HG03095 (cell line): ENCODE results near the gene COASY.
A peak's percentile ranks its signal among the peaks of the same experiment; 100 is the strongest.
"Not testable (repeated sequence)": the region's sequence is repeated elsewhere in the genome, so short reads cannot be mapped to it uniquely, and the experiment has no call there.

ENCODE experiments used
- ATAC-seq: cut with Tn5 transposase; IDR thresholded peaks from one replicate; pipeline ENCODE4 v1.9.1; 2021; ENCODE audit warnings: moderate library complexity; ENCODE audit not compliant: unreplicated experiment

COASY gene

DNA sequence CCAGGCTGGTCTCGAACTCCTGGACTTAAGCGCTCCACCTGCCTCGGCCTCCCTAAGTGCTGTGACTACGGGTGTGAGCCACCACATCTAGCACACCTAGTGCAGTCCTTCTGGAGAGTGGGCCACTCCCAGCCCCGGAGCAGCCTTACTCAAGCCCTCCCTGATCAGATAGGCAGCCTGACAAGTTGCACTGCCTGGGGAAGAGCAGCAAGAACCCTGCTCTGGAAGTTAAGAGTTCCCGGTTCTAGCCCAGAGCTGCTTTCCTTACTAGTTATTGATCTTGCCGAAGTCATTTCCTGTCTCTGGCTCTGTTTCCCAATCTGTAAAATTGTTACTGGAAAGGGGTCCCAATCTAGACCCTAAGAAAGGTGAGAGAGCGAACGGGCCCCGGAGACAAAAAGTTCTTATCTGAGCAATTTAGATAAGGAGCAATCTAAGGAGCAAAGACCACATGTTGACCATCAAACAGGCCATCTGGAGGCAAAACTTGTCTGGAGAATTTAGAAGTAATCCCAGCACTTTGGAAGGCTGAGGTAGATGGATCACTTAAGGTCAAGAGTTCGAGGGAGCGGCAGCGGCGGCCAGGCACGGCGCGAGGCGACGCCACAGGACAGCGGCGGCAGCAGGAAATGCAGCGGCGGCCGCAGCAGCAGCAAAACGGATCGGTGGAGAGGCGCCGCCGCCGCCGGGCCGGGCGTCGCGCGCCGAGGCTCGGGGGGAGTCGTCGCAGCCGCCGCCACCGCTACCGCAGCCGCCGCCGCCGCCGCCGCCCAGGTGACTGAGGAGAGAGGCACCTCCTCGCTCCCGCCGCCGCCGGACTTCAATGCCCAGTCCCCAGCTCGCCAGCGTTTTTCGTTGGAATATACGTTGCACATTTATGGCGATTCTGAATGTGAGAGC lies 30.2 kb upstream of the COASY start:
- no peak for ATAC-seq

DNA sequence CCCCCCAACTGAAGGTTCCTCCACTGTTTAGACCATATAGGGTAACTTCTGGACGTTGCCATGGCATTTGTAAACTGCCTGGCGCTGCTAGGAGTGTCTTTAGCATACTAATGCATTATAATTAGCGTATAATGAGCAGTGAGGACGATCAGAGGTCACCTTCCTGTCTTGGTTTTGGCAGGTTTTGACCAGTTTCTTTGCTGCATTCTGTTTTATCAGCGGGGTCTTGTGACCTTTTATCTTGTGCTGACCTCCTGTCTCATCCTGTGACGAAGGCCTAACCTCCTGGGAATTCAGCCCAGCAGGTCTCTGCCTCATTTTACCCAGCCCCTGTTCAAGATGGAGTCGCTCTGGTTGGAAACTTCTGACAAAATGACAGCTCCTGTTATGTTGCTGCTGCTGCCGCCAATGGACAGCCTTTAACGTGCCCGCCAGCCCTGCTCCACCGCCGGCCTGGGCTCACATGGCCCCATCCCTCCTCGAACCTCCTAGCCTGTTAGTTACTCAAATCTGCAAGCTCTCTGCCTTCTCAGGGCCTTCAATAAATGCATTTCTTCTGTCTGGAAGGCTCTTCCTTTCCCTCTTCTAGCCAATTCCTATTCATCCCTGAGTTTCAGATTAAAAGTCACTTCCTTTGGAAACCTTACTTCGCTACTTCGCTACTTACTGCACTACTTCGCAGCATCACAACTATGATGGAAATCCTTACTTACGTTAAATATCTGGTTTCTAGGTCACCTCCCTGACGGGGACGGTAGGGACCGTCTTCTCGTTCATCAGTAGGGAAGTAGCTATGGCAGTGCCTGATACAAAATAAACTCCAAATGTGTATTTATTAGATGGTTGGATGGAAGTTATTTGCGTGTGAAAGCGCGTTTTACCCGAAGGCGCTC lies 26.5 kb upstream of the COASY start:
- no peak for ATAC-seq

DNA sequence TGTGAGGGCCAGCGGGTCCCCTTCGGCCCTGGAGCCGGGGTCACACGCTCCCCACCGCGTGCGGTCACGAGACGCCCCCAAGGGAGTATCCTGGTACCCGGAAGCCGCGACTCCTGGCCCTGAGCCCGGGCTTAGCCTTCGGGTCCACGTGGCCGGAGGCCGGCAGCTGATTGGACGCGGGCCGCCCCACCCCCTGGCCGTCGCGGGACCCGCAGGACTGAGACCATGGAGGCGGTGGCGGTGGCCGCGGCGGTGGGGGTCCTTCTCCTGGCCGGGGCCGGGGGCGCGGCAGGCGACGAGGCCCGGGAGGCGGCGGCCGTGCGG lies 25.9 kb upstream of the COASY start, which contains the start of gene NAGLU:
Gene NAGLU, plus strand, starts transcription at position 194 of the 324 bp plus-strand sequence. Its CDS starts 32 bp downstream, at position 226.
- peak; percentile 68 for ATAC-seq

DNA sequence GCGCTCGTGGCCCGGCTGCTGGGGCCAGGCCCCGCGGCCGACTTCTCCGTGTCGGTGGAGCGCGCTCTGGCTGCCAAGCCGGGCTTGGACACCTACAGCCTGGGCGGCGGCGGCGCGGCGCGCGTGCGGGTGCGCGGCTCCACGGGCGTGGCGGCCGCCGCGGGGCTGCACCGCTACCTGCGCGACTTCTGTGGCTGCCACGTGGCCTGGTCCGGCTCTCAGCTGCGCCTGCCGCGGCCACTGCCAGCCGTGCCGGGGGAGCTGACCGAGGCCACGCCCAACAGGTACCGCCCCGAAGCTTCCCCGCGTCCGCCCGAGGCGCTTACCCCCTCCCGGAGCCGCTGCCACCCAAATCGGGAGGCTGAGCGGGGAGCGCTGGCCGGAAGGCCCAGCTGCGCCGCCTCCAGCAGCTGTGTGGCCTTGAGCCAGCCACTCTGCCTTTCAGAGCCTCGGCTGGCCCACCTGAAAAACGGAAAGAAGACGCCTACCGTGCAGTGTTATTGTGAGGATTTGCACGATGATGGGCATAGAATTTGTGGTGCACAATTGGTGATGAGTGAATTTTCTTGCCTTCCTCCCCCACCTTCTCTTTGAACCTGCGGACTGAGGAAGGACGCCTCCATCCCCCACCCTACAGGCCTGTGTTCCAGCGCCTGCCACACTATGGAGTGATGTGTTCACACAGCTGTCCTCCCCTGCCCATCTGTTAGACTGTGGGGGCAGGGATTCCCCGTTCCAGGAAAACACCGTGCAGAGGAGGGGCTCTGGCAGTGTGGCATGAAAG lies 25.4 kb upstream of the COASY start:
- ATAC-seq = peak; percentile 50

DNA sequence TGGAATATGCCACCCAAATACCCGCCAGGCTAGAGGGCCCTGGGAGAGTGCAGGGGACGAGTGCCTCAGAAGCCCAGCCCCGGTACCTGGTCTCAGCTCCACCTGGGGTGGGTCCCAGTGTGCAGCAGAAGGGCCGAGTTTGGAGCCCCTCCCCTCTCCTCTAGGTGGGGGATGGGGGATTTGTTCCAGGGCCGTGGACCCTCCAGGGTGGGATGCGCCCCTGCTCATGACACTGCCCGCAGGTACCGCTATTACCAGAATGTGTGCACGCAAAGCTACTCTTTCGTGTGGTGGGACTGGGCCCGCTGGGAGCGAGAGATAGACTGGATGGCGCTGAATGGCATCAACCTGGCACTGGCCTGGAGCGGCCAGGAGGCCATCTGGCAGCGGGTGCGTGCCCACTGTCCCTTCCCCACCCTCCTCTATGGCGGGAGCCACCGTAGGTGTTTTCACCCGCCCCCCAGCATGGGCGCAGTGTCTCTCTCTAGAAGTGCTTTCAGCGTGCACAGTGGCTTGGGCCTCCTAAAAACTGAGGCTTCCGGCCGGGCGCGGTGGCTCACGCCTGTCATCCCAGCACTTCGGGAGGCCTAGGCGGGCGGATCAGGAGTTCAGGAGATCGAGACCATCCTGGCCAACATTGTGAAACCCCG lies 24.7 kb upstream of the COASY start:
- ATAC-seq = no peak

DNA sequence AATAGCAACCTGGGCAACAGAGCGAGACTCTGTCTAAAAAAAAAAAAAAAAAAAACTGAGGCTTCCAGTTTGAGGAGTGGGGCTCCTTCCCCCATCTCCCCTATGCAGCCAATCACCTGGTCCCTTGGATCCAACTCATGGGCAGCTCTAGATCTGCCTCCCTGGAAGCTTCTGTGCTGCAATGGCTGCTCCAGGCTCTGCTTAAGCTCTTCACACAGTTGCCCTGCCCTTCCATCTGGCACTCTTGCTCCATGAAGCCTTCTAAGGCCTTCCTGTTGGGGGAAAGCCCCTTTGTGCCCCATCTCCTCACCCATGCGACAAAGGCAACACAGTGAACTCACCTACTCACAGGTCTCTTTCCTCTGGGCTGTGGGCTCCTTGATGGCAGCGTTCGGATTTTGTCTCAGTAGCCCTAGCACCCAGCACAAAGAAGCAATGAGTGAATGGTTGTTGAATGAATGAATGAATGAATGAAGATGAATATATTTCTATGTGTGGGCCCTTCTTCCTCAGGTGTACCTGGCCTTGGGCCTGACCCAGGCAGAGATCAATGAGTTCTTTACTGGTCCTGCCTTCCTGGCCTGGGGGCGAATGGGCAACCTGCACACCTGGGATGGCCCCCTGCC lies 24.0 kb upstream of the COASY start:
- ATAC-seq = no peak

DNA sequence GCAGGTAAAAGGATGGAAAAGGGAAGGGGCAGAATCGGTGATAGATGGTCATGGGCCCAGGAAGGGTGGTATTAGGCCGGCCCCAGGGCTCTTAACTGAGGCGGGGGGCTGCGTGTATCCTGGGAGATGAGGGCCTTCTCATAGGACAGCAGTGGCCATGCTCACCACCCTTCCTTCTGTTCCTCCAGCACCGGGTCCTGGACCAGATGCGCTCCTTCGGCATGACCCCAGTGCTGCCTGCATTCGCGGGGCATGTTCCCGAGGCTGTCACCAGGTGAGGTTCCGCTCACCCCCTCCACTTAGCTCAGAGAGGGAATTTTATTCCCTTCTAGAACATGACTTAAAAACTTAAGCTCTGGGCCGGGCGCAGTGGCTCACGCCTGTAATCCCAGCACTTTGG lies 23.5 kb upstream of the COASY start:
- no peak for ATAC-seq

DNA sequence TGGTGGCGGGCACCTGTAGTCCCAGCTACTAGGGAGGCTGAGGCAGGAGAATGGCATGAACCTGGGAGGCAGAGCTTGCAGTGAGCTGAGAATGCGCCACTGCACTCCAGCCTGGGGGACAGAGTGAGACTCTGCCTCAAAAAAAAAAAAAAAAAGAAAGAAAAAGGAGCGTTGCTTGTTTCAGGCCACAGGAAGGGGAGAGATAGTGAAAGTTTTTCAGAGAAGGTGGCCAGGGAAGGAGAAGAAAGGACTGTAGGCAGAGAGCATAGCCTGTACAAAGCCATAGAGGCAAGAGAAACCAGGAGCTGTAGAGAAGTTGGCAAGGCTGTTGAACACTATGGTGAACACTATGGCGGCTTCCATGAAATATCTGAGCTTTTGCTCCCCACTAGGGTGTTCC lies 21.4 kb upstream of the COASY start:
- not testable (repeated sequence) for ATAC-seq

DNA sequence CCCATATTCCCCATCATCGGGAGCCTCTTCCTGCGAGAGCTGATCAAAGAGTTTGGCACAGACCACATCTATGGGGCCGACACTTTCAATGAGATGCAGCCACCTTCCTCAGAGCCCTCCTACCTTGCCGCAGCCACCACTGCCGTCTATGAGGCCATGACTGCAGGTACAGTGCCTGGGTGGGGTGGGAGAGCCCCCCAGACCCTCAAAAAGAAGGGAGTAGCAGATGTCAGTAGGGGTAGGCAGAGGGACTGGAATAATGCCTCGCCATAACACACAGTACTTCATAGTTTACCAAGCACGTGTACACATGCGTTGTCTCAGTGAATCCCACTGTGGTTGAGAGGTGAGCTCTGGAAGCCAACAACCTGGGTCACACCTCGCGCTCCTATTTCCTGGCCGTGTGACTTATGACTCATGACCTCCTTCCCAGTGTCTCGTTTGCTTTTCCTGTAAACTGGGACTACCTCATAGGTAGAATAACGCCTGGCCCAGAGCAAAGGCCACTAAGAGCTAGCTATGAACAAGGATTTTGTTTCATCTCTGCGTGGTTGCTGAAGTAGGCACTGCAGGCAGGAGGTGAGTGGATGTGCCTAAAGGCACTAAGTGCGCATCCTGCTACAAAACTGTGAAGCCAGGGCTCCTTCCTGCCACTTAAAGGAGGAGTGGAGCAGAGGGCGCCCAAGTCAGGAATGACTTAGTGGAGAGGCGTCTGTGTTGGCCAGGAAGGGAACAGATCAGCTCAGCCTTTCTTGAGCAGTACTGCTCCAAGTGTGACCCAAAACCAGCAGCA lies 20.7 kb upstream of the COASY start:
- no peak for ATAC-seq

DNA sequence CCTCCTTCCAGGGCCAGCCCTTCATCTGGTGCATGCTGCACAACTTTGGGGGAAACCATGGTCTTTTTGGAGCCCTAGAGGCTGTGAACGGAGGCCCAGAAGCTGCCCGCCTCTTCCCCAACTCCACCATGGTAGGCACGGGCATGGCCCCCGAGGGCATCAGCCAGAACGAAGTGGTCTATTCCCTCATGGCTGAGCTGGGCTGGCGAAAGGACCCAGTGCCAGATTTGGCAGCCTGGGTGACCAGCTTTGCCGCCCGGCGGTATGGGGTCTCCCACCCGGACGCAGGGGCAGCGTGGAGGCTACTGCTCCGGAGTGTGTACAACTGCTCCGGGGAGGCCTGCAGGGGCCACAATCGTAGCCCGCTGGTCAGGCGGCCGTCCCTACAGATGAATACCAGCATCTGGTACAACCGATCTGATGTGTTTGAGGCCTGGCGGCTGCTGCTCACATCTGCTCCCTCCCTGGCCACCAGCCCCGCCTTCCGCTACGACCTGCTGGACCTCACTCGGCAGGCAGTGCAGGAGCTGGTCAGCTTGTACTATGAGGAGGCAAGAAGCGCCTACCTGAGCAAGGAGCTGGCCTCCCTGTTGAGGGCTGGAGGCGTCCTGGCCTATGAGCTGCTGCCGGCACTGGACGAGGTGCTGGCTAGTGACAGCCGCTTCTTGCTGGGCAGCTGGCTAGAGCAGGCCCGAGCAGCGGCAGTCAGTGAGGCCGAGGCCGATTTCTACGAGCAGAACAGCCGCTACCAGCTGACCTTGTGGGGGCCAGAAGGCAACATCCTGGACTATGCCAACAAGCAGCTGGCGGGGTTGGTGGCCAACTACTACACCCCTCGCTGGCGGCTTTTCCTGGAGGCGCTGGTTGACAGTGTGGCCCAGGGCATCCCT lies 18.5 kb upstream of the COASY start:
- no peak for ATAC-seq

DNA sequence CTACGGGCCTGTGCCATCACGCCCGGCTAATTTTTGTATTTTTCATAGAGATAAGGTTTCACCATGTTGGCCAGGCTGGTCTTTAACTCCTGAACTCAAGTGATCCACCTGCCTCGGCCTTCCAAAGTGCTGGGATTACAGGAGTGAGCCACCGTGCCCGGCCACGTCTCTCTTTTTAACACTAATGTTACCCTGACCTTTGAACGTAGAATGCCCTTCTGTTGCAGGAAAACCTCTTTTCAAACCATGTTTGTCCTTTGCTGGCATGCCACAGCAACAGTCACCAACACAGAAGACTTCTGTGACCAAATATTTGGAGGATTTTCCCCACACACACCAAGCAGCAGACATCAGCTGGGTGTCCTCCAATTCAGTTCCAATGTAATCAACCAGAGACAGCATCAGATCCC lies 17.1 kb upstream of the COASY start:
- ATAC-seq = no peak

DNA sequence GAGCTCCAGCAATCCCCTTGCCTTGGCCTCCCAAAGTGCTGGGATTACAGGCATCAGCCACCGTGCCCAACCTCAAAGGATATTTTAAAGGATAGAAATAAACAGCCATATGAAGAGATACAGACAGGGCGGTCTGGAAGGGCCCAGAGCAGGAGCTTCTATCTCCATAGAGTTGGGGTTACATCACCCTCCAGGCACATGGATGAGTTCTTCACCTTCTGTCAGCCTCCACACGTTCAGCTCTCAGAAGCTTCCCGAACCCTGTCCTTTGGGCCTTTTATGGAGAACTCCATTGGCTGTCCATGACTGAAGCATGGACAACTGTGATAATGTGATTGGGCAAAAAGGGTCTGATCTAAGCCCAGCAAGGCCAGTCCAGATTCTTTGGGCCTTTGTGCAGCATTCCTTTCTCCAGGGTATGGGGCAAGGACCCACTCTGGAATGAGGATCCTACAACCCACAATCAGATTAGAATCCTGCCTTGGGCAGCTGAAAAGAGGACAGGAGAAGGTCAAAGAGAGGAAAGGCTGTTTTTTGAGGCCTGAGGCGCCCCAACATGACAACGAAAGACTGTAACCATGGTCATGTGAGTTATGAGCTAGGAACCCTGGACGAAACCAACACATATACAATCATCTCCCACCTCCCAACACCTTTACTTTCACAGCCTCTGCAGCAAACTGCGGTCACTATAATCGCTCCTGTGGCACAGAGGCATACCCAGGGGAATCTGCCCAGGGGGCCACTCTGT lies 16.0 kb upstream of the COASY start:
- not testable (repeated sequence) for ATAC-seq

DNA sequence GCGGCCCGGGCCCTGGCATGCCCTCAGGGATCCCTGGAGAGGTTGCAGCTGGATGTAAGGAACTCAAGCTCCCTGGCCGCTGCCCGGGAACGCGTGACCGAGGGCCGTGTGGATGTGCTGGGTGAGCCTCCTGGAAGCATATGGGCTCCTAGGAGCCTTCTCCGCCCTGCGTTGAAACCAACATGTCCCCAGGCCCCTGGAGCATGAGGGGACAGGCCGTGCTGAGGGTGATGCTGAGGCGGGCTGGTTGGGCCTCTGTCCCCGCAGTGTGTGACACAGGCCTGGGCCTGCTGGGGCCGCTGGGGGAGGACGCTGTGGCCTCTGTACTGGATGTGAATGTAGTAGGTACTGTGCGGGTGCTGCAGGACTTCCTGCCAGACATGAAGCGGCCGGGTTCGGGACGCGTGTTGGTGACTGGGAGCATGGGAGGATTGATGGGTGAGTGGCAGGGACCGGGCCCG lies 14.9 kb upstream of the COASY start:
- no peak for ATAC-seq

DNA sequence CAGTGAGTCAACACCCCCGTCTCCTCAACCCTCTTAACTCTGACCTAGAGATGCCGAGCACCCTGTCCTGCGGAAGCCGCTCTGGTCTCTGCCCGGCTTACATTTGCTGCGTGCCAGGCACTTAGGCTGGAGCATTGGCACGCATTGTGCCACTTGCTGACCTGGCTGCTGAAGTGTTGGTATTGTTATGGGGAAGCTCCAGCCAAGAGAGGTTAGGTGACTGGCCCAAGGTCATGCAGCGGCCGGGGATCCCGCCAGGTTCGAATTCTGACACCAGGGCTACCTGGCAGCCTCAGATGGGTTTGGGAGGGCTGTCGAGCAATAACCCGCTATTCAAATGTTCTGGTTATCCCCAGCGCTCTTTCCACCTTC lies 14.3 kb upstream of the COASY start:
- ATAC-seq = no peak

DNA sequence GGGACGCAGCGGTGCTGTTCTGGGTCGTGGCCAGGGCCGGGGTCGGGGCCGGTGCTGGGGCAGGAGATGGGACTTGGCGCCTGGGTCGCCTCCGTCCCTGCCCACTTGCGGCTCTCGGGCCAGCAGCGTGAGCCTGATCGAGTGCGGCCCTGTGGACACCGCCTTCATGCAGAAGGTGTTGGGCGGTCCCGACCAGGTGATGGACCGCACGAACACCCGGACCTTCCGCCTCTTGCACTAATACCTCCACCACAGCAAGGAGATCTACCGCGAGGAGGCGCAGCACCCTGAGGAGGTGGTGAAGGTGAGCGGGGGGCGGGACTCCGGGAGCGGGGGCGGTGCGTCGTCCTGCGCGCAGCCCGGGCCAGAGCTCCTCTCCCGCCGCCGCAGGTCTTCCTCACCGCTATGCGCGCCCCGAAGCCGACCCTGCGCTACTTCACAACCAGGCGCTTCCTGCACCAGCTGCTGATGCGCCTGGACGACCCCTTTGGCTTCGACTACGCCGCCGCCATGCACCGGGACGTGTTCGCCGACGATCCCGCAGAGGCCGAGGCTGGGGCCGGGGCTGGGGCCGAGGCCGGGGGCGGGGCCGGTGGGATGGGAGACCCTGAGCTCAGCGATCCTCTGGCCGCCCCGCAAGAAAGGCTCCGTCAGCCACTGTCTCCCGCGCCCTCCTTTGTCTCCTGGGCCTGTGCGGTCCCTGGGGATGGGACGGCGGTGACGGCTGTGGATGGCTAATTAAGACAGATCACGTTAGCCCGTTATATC lies 13.7 kb upstream of the COASY start:
- ATAC-seq = no peak

DNA sequence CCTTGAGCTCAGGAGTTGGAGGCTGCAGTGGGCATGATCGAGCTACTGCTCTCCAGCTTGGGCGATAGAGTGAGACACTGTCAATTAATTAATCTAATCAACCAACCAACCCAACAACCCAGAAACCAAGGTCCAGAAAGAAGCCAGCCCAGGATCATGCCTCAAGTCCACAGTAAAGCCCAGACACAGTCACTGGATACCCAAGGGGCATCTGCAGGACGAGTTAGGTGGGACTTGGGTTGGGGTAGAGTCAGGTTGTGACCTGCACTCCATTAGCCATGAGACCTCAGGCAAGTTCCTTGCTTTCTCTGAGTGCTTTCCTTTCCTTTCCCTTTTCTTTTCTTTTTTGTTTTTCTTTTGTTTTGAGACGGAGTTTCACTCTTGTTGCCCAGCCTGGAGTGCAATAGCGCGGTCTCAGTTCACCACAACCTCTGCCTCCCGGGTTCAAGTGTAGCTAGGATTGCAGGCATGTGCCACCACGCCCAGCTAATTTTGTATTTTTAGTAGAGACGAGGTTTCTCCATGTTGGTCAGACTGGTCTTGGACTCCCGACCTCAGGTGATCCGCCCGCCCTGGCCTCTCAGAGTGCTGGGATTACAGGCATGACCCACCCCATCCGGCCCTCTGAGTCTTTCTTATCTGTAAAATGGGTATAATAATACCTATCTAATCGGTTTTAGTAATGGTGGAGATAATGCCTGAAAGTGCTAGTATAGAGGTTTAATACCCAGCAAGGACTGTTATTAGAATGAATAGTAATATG lies 12.8 kb upstream of the COASY start:
- no peak for ATAC-seq
